ENCODE results near the gene RGS6.

DNA sequence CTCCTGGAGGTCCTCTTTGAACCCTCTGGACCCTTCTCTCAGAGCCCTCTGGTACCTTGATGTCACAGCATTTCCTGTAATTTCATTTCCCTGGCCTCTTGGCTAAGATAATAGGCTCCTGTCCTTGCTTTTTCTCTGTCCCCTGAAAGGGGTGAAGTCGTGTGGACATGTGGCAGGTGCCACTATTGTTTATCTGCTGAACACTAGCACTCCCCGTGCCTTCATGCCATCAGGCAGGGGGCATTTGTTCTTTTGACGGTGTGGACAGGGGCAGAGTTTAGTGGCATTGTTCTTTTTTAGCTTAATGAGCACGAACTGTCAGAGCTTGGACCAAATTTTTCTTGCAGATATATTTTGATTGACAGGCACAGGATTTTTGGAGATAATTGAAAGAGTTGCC lies 166.0 kb downstream of the RGS6 start:
- TF ChIP-seq TAF1 (conservative IDR thresholded peaks at IDR 0.05), result no peak
- TF ChIP-seq, protein P1, sequence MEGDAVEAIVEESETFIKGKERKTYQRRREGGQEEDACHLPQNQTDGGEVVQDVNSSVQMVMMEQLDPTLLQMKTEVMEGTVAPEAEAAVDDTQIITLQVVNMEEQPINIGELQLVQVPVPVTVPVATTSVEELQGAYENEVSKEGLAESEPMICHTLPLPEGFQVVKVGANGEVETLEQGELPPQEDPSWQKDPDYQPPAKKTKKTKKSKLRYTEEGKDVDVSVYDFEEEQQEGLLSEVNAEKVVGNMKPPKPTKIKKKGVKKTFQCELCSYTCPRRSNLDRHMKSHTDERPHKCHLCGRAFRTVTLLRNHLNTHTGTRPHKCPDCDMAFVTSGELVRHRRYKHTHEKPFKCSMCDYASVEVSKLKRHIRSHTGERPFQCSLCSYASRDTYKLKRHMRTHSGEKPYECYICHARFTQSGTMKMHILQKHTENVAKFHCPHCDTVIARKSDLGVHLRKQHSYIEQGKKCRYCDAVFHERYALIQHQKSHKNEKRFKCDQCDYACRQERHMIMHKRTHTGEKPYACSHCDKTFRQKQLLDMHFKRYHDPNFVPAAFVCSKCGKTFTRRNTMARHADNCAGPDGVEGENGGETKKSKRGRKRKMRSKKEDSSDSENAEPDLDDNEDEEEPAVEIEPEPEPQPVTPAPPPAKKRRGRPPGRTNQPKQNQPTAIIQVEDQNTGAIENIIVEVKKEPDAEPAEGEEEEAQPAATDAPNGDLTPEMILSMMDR (IDR thresholded peaks at IDR 0.05; ENCODE audit: low read depth, low read length, missing input control), result no peak
- TF ChIP-seq, protein P2, sequence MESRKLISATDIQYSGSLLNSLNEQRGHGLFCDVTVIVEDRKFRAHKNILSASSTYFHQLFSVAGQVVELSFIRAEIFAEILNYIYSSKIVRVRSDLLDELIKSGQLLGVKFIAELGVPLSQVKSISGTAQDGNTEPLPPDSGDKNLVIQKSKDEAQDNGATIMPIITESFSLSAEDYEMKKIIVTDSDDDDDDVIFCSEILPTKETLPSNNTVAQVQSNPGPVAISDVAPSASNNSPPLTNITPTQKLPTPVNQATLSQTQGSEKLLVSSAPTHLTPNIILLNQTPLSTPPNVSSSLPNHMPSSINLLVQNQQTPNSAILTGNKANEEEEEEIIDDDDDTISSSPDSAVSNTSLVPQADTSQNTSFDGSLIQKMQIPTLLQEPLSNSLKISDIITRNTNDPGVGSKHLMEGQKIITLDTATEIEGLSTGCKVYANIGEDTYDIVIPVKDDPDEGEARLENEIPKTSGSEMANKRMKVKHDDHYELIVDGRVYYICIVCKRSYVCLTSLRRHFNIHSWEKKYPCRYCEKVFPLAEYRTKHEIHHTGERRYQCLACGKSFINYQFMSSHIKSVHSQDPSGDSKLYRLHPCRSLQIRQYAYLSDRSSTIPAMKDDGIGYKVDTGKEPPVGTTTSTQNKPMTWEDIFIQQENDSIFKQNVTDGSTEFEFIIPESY (IDR thresholded peaks at IDR 0.05), result no peak
- no peak for TF ChIP-seq RXRA (IDR thresholded peaks at IDR 0.05)
- no peak for TF ChIP-seq GABPA (IDR thresholded peaks at IDR 0.05 in 1 of 2, conservative IDR thresholded peaks at IDR 0.05 in 1 of 2)
